CD4-positive, alpha-beta T cell (primary cell): Measurements from ENCODE around the gene CTNNA2. TPM values are rescaled to one million over a fixed set of nuclear protein-coding genes. Genes with fewer than 3 reads are reported as not detected.

Source experiments
- ATAC-seq: fragments of 200-7000 bp; cut with Tn5 transposase; one replicate; pipeline ENCODE4 v1.10.0; 2022; ENCODE audit warnings: mild to moderate bottlenecking; ENCODE audit not compliant: poor library complexity
- CTCF ChIA-PET: fragments of 350-600 bp; sonication (Branson Sonifier 250); formaldehyde crosslinking; loops from one replicate; lab custom pipeline; 2021; ENCODE audit warnings: antibody characterized with exemption, inconsistent platforms; lab: Charles Lee
- POLR2A ChIA-PET: fragments of 350-600 bp; sonication (Branson Sonifier 250); formaldehyde crosslinking; loops from one replicate; lab custom pipeline; 2021; ENCODE audit warnings: antibody characterized with exemption, inconsistent platforms; lab: Charles Lee
- DNase-seq, 14 experiments: peaks; one replicate each; pipeline ENCODE4 v3.0.0-alpha.2; 2013 to 2020; ENCODE audit warnings: mixed read lengths in 2 of 14
- H3K27ac ChIP-seq, 2 donors: one replicate each; pipeline versions ENCODE4 v1.5.1 to v1.7.0; 2013; ENCODE audit warnings: low read length in 2 of 2, low read depth in 1 of 2, mild to moderate bottlenecking in 1 of 2
- H3K27me3 ChIP-seq, 2 experiments: 1 replicate in 1 of 2; 2 replicates in 1 of 2; pipeline versions ENCODE4 v1.6.1 to v1.7.0; 2013; ENCODE audit warnings: low read length in 2 of 2, control low read depth in 1 of 2, mild to moderate bottlenecking in 1 of 2, moderate library complexity in 1 of 2; ENCODE audit not compliant: insufficient read depth in 2 of 2, control insufficient read depth in 1 of 2
- H3K36me3 ChIP-seq: one replicate; pipeline ENCODE4 v1.6.1; 2013; ENCODE audit warnings: low read length, control low read depth; ENCODE audit not compliant: insufficient read depth
- H3K4me1 ChIP-seq: one replicate; pipeline ENCODE4 v1.6.1; 2013; ENCODE audit warnings: low read length, control low read depth; ENCODE audit not compliant: insufficient read depth
- H3K4me3 ChIP-seq: one replicate; pipeline ENCODE4 v1.5.1; 2013; ENCODE audit warnings: mild to moderate bottlenecking, low read length, moderate library complexity
- H3K9me3 ChIP-seq, 2 experiments: 1 replicate in 1 of 2; 2 replicates in 1 of 2; pipeline versions ENCODE4 v1.6.1 to v1.7.0; 2013; ENCODE audit warnings: low read length in 2 of 2, mild to moderate bottlenecking in 2 of 2, control low read depth in 1 of 2, moderate library complexity in 1 of 2; ENCODE audit not compliant: control insufficient read depth in 1 of 2, insufficient read depth in 1 of 2
- H3K27ac Mint-ChIP-seq: one replicate; pipeline ENCODE4 v1.8.0; 2020; ENCODE audit warnings: mixed read lengths
- H3K27me3 Mint-ChIP-seq: one replicate; pipeline ENCODE4 v1.8.0; 2021; ENCODE audit warnings: mixed read lengths
- H3K36me3 Mint-ChIP-seq: one replicate; pipeline ENCODE4 v1.8.0; 2021; ENCODE audit warnings: low read depth, mixed read lengths
- H3K4me1 Mint-ChIP-seq: one replicate; pipeline ENCODE4 v1.8.0; 2021; ENCODE audit warnings: low read depth, mixed read lengths
- H3K4me3 Mint-ChIP-seq: one replicate; pipeline ENCODE4 v1.8.0; 2020; ENCODE audit warnings: mild to moderate bottlenecking, mixed read lengths
- H3K9me3 Mint-ChIP-seq: one replicate; pipeline ENCODE4 v1.8.0; 2020; ENCODE audit warnings: mixed read lengths
- intact Hi-C, 2 experiments: fragments of 100-400 bp; cut with DNase I in 1 of 2; cut with micrococcal nuclease in 1 of 2; formaldehyde crosslinking; loops; one replicate each; pipeline versions ENCODE4 v1.15.1 to v1.9.0; 2023 to 2025; cut with DNase I, micrococcal nuclease
- total RNA-seq, 174 experiments: library from RNA in 2 of 174; stranded (reverse) in 2 of 174; gene quantifications; one replicate each; pipeline ENCODE4 v1.2.3 and lab custom pipeline; 2021 to 2026
- TF ChIP-seq, protein P1 (sequence below): fragments of 200-600 bp; IDR thresholded peaks from one replicate; pipeline ENCODE4 v1.8.0; 2022; ENCODE audit warnings: antibody characterized with exemption, mild to moderate bottlenecking

CTNNA2 gene
- total RNA-seq, 2 experiments from 2014 or later, result not detected

DNA sequence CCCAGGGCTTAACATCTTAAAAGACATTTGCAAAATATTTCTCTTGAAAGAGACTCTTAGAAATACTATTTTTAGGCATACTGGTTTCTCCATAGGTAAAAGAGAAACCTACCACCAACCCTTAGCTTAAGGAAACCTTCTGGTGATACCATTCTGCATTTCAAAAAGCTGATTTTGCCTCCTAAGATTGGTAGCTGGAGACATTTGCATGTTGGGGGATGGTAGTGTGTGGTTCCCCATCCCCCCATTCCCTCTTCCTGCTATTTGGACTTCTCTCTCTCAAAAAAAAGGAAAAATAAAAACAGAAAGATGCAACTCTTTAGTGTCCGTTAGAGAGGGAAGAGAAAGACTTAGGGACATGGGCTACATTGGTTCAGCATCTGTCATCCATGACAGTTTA is 787.5 kb downstream of the CTNNA2 start:
- peaks cover 0 to 26% of the 10 kb centered on the region in 2 experiments for H3K9me3 ChIP-seq
- Mint-ChIP-seq H3K27me3 (peaks cover 63% of the 10 kb centered on the region), H3K27ac (no peak overlapping the region), H3K4me3 (no peak overlapping the region), H3K9me3 (peaks cover 4% of the 10 kb centered on the region), H3K4me1 (no peaks in the 10 kb centered on the region), H3K36me3 (no peaks in the 10 kb centered on the region)
- intact Hi-C loops, result no loop called here
- H3K4me1 ChIP-seq, result no peaks in the 10 kb centered on the region
- ChIA-PET CTCF (no interaction called here), POLR2A (no interaction called here)
- ATAC-seq, result no peak
- TF ChIP-seq, protein P1, sequence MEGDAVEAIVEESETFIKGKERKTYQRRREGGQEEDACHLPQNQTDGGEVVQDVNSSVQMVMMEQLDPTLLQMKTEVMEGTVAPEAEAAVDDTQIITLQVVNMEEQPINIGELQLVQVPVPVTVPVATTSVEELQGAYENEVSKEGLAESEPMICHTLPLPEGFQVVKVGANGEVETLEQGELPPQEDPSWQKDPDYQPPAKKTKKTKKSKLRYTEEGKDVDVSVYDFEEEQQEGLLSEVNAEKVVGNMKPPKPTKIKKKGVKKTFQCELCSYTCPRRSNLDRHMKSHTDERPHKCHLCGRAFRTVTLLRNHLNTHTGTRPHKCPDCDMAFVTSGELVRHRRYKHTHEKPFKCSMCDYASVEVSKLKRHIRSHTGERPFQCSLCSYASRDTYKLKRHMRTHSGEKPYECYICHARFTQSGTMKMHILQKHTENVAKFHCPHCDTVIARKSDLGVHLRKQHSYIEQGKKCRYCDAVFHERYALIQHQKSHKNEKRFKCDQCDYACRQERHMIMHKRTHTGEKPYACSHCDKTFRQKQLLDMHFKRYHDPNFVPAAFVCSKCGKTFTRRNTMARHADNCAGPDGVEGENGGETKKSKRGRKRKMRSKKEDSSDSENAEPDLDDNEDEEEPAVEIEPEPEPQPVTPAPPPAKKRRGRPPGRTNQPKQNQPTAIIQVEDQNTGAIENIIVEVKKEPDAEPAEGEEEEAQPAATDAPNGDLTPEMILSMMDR, result no peak
- no peak for DNase-seq
- H3K4me3 ChIP-seq, result no peak overlapping the region
- H3K36me3 ChIP-seq, result no peaks in the 10 kb centered on the region
- no peak overlapping the region for H3K27ac ChIP-seq
- peaks cover 21 to 34% of the 10 kb centered on the region in 2 experiments for H3K27me3 ChIP-seq

DNA sequence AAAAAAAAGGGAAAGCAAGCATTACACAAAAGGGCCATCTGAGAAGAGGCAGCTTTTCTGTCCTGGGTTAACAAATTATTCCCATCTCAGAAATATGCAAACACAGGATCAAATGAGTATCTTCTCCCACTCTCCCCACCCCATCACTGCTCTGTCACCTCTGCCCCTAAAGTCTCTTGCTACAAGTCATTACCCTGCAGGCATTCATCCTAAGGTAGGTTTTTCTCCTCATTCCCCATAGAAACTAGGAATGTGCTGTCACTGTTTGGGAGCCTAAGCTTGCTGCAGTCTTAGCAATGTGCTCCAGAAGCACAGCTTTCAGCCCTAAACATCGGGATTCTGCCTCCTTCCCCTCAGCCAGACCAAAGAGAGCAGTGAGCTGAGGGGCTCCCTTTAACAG is 788.1 kb downstream of the CTNNA2 start:
- TF ChIP-seq, protein P1, result no peak
- H3K9me3 ChIP-seq, result peaks cover 0 to 26% of the 10 kb centered on the region in 2 experiments
- ChIA-PET CTCF (no interaction called here), POLR2A (no interaction called here)
- Mint-ChIP-seq H3K27me3 (peaks cover 61% of the 10 kb centered on the region), H3K4me1 (no peaks in the 10 kb centered on the region), H3K27ac (no peak overlapping the region), H3K9me3 (peaks cover 4% of the 10 kb centered on the region), H3K36me3 (no peaks in the 10 kb centered on the region), H3K4me3 (no peak overlapping the region)
- H3K4me3 ChIP-seq, result no peak overlapping the region
- H3K4me1 ChIP-seq, result no peaks in the 10 kb centered on the region
- ATAC-seq (no peak), DNase-seq (no peak)
- no peak overlapping the region for H3K27ac ChIP-seq
- H3K27me3 ChIP-seq, result peaks cover 21 to 34% of the 10 kb centered on the region in 2 experiments
- no peaks in the 10 kb centered on the region for H3K36me3 ChIP-seq
- intact Hi-C loops, result no loop called here

DNA sequence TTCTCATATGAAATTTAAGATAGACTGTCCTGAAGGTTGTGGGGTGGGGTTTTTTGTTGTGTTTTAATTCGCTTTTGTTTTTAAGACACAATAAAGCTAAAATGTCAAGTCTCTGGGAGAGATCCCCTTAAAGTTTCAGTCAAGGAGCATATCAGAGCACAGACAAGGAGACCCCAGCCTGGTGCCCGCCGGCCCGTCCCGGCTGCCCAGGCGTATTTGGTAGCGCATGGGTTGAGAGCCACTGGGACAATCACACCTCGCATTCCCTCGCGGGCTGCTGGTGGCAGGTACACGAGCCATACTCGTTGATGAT is 789.1 kb downstream of the CTNNA2 start:
- no peaks in the 10 kb centered on the region for H3K36me3 Mint-ChIP-seq
- TF ChIP-seq, protein P1, result no peak
- H3K27me3 ChIP-seq, result peaks cover 21 to 34% of the 10 kb centered on the region in 2 experiments

More for the DNA sequence above, 789.1 kb downstream of the CTNNA2 start:
- peaks cover 0 to 29% of the 10 kb centered on the region in 2 experiments for H3K9me3 ChIP-seq
- no peaks in the 10 kb centered on the region for H3K36me3 ChIP-seq
- no peak for ATAC-seq
- Mint-ChIP-seq H3K27ac (no peak overlapping the region), H3K9me3 (peaks cover 6% of the 10 kb centered on the region), H3K4me1 (no peaks in the 10 kb centered on the region), H3K27me3 (peaks cover 64% of the 10 kb centered on the region), H3K4me3 (no peak overlapping the region)
- intact Hi-C loops, result no loop called here
- DNase-seq, result no peak
- ChIA-PET CTCF (no interaction called here), POLR2A (no interaction called here)
- no peak overlapping the region for H3K27ac ChIP-seq
- H3K4me3 ChIP-seq, result no peak overlapping the region
- H3K4me1 ChIP-seq, result no peaks in the 10 kb centered on the region
